HG03520 (cell line): ENCODE results near the gene CMC2.

Experiments used
- ATAC-seq: cut with Tn5 transposase; IDR thresholded peaks from one replicate; pipeline ENCODE4 v1.9.1; 2021; ENCODE audit warnings: mild to moderate bottlenecking, moderate library complexity; ENCODE audit not compliant: unreplicated experiment

The CMC2 gene

DNA sequence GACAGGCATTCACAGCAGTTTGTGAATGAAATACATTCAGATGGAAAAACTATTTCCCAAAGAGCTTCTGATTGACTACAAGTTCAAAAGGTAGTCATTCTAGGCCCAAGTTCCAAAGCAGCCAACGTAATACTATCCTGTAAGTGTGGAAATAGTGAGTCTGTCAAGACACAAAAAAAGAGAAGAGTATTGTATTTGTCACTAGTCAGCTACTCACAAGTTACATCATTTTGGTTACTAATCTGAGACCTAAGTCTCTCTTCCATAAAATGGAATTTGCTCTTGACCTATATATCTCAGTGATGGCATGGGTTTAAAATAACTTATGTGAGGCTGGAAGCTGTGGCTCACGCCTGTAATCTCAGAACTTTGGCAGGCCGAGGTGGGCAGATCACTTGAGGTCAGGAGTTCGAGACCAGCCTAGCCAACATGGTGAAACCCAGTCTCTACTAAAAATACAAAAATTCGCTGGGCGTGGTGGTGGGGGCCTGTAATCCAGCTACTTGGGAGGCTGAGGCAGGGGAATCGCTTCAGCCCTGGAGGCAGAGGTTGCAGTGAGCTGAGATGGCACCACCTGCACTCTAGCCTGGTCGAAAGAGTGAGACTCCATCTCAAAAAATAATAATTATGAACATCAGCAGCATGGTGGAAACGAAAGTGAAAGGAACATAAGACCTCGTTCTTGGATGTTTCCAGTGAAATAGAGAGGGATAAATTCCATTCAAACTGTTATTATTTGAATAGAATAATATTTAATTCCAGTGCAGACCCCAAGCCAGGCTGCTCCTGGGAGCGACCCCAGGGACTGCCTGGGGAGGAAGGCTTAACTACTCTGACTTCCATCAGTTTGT, 2.9 kb downstream of the CMC2 start:
- ATAC-seq = no peak

DNA sequence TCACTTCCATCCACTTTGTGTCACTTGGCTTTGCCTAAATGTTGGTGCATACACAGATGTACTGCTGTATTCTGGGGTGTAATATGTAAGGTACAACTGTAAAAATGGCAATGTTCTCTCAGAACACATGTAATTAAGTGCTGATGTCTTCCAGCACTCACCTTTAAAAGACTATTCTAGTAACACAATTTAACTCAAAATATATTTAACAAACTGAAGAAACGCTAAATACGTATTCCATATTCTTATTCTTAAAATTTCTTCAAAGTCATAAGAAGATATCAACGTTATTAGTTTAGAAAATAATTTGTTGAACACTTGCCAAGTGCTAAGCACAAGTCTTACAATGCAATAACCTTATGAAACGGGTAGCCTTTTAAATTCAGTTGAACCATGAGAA, 3.6 kb downstream of the CMC2 start:
- no peak for ATAC-seq

DNA sequence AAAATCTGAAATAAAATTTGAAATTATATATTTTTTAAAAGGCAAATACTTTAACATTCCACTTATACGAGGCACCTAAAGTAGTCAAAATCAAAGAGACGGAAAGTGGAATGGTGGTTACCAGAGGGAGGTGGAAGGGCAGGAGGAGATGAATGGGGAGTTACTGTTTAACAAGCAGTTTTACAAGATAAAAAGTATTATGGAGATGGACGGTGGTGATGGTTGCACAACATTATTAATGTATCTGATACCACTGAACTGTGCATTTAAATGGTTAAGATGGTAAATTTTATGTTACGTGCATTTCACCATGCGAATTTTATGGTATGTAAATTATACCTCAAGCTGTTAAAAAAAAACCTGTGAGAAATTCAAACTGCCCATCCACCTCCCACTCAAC, 5.4 kb downstream of the CMC2 start:
- no peak for ATAC-seq

DNA sequence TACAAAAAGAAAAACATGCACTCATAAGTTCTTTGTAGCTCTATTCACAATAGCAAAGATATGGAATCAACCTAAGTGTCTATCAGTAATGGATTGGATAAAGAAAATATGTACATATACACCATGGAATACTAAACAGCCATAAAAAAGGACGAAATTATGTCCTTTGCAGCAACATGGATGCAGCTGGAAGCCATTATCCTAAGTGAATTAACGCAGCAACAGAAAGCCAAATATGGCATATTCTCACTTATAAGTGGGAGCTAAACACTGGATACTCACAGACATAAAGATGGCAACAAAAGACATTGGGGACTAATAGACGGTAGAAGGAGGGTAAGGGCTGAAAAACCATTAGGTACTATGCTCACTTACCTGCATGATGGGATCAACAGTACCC, 5.8 kb downstream of the CMC2 start:
- ATAC-seq = no peak

DNA sequence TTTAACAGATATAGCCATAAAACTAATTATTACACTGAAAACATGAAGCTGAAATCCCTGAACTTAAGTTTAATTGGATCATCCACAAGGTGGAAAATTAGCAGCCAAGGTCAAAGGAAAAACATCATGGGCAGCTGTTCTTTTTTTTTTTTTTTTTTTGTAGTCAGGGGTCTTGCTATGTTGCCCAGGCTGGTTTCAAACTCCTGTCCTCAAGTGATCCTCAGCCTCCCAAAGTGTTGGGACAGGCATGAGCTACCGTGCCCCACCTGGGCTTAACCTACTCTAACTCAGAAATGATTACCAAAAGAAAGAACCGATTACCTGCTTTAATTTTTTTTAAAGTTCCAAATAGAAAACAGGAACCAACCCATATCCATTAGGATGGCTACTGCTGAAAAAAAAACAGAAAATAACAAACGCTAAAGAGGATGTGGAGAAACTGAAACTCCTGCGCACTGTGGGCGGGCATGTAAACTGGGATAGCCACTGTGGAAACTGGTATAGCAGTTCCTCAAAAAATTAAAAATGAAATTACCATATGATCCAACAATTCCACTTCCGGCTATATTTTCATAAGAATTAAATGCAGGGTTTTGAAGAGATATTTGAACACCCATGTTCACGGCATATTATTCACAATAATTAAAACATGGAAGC, 8.6 kb downstream of the CMC2 start:
- no peak for ATAC-seq

DNA sequence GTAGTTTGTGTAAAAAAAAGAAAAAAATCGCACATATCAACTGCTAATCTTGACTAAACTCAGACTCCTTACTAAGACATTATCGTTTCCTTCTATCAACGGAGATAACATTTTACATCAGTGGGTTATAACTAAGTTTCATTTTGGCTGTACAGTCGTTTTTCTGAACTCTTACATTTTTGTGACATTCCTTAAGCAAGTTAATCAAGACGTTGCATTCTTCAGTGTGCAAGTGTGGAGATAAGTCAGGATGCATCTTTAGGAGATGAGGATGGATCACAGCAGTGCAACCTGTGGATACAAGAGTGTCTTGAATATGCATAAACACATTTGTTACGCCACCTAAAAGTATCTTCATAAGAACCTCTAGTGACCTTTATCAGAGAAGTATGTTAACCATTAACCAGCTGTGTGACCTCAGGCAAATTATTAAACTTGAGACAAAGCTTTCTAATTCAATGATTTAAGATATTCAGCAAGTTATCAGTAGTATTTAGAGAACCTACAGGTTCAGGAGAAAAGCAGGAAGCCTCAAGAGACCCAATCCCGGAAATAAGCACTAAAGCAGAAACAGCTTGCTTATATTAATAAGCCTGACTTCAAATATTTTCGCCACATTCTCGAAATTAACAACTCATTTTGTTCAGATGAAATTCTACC, 9.4 kb downstream of the CMC2 start:
- ATAC-seq = peak; percentile 49

DNA sequence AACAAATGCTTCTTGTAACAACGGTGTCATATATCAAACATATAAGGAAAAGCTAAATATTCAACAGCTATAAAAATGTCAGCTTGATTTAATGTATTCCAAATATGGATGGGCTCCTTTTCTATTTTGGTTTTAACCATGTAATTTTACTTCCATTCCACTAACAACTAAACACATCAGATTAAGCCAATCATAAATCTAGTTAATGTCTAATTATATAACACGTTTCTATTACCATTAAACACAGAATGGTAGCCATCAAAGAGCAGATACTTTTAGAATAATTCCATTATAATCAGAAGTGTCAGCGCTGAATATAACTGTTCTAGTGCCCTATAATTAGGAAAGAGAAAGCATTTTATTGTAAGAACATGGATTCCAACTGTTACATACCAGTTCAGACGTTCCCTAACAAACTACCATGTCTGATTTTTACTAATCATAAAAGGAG, 10.0 kb downstream of the CMC2 start:
- peak; percentile 25 for ATAC-seq

DNA sequence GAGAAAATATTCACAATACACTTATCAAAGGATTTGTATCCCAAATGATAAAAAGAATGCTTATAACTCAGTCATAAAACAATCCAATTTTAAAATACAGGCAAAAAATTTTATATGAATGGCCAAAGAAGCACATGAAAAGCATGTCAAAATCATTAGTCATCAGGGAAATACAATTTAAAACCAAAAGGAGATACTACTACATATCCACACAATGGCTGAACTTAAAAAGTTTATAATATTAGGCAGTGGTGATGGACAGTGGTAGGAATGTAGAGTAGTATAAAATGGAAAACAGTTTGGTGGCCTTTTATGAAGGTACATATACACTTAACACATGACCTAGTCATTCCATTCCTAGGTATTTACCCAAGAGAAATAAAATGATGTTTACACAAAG, 12.2 kb downstream of the CMC2 start:
- ATAC-seq = no peak

DNA sequence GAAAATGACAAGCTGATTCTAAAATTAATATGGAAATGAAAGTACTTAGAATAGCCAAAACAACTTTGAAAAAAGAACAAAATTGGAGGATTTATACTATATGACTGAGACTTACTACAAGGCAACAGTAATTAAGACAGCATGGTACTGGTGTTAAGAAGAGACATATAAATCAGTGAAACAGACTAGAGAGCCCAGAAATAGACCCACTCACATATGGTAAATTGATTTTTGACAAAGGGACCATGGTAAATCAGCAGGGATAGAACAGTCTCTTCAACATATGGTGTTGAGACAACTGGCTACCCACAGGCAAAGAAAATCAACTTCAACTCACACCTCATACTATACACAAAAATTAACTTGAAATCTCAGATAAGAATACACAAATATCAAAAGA, 12.9 kb downstream of the CMC2 start:
- no peak for ATAC-seq

DNA sequence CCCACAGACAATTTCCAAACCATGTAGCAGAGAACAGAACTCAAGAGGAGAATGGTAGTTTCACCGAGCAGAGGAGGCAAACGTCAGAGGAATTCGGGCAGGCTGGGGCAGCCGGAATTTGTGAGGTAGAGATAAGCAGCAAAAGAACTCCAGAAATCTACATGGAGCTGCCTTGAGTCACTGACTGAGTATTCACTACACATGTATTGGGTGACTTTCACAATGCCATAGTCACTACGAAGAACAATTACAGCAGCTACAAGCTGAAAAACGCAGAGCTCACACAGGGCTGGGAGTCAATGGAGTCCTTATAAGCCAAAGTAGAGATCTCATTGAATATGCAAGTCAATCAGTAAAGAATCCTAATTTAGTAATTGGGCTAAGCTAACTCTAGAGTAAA, 13.4 kb downstream of the CMC2 start:
- ATAC-seq = no peak

DNA sequence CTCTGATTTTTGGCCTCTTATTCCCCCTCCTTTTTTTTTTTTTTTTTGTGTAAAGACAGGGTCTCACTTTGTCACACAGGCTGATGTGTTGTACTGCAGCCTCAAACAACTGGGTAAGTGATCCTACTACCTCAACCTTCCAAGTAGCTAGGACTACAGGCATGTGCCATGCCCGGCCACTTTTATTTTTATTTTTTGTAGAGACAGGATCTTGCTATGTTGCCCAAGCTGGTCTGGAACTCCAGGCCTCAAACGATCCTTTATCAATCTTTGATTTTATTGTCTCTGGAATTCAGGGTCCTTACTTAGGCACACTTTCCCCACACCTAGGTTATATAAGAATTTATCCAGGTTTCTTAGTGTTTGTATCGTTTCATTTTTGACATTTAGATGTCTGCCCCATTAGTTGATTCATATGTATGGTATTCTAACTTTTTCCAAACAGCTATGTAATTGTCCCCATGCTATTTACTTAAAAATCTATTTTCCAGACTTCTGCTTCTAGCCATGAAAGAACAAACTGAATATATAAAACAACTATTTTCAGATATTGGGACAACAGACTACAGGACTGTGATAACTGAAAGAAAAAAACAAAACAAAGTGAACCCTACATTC, 13.9 kb downstream of the CMC2 start:
- no peak for ATAC-seq

DNA sequence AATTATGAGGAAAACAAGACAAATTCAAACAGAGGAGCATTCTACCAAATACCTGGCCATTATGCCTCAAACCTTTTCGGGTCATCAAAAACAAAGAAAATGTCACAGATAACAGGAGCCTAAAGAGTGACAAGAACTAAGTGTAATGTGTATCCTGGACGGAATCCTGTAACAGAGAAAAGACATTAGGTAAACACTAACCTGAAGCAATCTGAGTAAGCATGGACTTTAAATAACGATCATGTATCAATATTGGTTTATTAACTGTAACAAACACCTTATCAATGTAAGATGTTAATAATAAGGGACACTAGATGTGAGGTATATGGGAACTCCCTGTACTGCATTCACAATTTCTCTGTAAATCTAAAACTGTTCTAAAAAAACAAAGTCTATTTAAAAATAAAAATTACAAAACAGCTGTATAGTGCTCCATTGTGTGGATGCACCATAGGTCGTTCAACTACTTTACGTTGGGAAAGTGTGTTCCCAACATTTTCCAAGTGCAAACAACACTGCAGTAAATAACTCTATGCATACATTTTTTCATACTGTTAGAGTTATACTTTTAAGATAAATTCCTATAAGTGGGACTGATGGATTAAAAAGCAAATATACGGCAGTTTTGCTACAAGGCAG, 14.8 kb downstream of the CMC2 start:
- ATAC-seq = no peak

DNA sequence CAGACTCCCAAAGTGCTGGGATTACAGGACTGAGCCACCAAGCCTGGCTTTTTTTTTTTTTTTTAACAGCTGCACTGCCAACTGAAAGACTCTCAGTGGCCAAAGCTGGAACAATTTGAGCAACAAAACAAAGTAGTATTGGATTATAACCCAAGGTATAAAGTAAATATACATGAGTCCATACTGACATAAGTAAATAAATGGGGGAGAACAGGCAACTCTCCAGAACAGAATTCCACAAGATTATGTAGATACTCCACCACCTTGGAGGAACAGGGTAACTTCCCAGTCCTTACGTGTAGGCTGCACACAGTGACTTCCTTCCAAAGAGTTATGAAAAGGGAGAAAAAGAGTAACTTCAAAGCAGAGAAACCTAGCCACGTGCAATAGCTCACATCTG, 15.7 kb downstream of the CMC2 start:
- ATAC-seq = no peak

DNA sequence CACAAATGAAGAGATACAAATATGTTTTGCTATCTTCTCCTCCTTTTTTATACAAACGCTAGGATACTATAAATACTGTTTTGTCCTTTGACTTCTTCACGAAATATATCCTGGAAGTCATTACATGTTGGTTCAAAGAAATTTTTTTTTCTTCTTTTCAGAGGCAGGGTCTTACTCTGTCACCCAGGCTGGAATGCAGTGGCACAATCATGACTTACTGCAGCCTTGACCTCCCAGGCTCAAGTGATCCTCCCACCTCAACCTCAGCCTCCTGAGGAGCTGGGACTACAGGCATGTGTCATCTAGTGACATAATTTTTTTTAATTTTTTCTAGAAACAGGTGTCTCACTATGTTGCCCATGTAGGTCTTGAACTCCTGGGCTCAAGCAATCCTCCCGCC, 16.1 kb downstream of the CMC2 start:
- ATAC-seq = no peak

DNA sequence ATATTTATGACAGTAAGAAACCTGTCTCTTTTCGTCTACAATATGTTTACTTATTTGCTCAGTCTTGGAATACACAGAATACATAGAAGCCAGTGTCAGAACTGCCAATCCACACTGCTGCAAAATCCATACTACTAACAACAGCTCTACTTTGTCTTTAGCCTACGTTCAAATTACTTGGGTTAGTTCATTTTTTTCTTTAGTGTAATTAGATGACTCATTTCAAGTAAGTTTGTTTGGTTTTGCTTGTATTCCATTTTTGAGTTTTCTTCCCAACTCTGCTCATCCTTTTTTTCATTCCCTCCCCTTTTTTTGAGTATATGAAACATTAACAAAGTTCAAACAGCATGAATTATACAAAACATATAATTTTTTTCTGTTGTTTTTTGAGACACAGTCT, 16.9 kb downstream of the CMC2 start:
- no peak for ATAC-seq

DNA sequence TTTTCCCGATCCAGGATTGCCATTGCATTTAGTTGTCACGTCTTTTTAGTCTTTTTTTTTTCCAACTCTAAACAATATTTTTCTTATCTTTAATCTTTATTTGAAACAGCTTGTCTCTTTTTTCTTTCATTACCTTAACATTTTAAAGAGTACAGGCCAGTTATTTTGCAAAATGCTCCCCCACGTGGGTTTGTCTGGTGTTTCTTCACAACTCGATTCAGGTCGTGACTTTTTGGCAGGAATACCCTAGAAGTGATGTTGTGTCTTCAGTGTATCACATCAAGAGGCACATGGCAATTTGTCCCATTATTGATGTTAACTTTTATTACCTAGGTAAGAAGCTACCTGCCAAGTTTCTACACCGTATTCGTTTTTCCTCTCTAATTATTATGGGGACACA, 17.9 kb downstream of the CMC2 start:
- no peak for ATAC-seq

DNA sequence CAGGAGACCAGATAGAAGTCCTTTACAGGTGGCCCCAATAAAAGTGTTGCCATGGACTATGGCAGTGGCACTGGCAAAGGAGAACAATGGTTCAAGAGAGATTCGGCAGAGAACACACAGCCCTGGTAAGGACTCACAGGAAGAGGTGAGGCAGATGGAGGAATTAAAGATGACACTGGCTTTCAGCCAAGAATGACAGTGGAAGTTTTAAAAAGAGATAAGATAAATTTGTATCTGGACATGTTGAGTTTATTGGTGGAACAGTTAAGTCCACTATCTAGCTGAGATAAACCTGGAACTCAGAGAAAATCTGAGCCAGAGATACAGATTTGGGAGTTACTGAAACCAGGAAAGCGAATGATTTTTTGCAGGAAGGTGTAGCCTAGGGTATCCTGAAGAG, 20.1 kb downstream of the CMC2 start:
- no peak for ATAC-seq

DNA sequence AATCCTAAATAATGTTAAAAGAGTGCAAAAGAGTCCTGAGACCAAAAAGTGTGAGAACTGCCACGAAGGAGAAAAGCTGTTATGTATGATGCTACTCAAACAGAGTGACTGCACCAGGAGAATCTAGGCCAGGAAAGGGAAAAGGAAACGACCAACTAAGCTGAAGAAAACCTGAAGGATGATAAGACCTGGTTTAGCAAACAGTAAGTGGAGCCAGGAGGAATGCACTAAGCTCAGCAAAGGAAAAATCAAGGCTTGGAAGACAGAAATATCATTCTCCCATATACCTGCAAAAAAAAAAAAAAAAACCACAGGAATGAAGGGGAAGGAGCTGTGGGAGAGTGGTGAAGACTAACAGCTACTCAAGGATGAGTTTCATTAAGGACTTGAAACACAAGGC, 21.1 kb downstream of the CMC2 start:
- ATAC-seq = no peak

DNA sequence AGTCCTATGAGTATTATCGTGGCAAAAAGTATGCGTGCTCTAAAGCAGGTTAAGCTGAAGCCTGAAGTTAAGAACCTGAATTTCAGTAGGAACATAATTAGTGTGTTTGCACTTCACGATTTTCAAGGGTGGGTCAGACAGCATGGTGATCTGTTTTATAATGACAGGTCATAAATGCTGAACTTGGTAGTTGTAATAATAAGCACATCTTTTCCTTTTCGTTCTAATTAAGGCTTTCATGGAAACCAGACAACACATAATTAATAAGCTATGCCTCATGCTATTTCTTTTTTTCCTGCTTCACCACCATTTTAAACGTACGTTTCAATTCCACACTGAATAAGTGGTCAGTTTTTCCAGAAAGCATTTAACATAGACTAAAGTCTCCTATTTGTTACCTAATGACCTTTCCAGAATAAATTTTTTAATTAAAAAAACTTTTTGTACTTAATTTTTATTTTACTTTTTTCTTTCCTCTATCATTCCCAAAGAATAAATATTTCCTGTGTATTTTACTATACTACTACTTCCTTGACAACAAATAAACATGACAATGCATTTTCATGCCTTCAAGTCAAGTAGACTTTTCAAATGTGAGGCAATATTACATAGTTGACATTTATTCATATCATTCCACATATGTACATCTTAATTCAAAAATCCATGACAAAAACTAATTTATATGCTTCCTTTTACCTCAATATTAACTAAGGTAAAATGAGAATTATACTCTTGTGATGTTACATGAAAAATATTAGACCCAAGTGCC, 22.4 kb downstream of the CMC2 start:
- no peak for ATAC-seq

DNA sequence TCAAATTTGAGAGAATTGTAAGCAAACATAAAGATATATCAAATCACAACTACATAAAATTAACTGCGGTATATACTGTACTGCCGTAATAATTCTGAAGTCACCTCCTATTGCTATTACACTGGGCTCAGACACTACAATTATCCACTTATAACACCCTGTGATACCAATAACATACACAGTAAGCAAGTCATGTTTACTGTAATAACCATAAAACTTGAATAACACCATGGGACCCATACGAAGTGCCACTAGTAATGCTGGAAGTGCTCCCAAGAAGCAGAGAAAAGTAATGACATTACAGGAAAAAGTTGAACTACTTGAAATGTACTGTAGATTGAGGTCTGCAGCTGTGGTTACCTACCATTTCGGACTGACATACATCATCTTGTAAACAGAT, 24.0 kb downstream of the CMC2 start:
- ATAC-seq = no peak
